IMR-90 (cell line): ENCODE measurements around the gene PSG4.
"Not testable (repeated sequence)": the region's sequence is repeated elsewhere in the genome, so short reads cannot be mapped to it uniquely, and the experiment has no call there.

ENCODE experiments used
- CEBPB ChIP-seq: IDR thresholded peaks from 2 replicates; pipeline ENCODE4 v1.6.1; 2012; ENCODE audit warnings: low read depth, low read length, improper control_type of control experiment
- CHD1 ChIP-seq: IDR thresholded peaks from 2 replicates; pipeline ENCODE4 v1.6.1; 2012; ENCODE audit warnings: low read depth, low read length, improper control_type of control experiment
- FOS ChIP-seq: fragments of 150-350 bp; IDR thresholded peaks from 2 replicates; pipeline ENCODE4 v1.6.1; 2016; ENCODE audit warnings: low read depth, low read length
- MAZ ChIP-seq: IDR thresholded peaks from 2 replicates; pipeline ENCODE4 v1.6.1; 2012; ENCODE audit warnings: low read depth, mild to moderate bottlenecking, low read length, improper control_type of control experiment, moderate library complexity, borderline replicate concordance
- POLR2A ChIP-seq: IDR thresholded peaks from 2 replicates; pipeline ENCODE4 v1.6.1; 2012; ENCODE audit warnings: mild to moderate bottlenecking, low read depth, low read length
- RFX5 ChIP-seq: IDR thresholded peaks from 2 replicates; pipeline ENCODE4 v1.8.0; 2012; ENCODE audit warnings: low read depth, mild to moderate bottlenecking, low read length, moderate library complexity
- TF ChIP-seq, protein P1 (sequence below): conservative IDR thresholded peaks from 2 replicates; pipeline ENCODE4 v1.5.1; 2012; ENCODE audit warnings: mild to moderate bottlenecking, low read depth, low read length, improper control_type of control experiment

GRCh38 chr19:43162261-43162660 lies 43.2 kb downstream of the PSG4 start:
- TF ChIP-seq, protein P1, sequence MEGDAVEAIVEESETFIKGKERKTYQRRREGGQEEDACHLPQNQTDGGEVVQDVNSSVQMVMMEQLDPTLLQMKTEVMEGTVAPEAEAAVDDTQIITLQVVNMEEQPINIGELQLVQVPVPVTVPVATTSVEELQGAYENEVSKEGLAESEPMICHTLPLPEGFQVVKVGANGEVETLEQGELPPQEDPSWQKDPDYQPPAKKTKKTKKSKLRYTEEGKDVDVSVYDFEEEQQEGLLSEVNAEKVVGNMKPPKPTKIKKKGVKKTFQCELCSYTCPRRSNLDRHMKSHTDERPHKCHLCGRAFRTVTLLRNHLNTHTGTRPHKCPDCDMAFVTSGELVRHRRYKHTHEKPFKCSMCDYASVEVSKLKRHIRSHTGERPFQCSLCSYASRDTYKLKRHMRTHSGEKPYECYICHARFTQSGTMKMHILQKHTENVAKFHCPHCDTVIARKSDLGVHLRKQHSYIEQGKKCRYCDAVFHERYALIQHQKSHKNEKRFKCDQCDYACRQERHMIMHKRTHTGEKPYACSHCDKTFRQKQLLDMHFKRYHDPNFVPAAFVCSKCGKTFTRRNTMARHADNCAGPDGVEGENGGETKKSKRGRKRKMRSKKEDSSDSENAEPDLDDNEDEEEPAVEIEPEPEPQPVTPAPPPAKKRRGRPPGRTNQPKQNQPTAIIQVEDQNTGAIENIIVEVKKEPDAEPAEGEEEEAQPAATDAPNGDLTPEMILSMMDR, result not testable (repeated sequence)
- TF ChIP-seq RFX5, CEBPB, POLR2A, CHD1, MAZ, FOS: not testable (repeated sequence)
